CMK (cell line): ENCODE measurements around the gene BMPR1B.

Experiments
- DNase-seq: peaks from one replicate; pipeline ENCODE4 v3.0.0-alpha.2; 2010; ENCODE audit warnings: low read depth

BMPR1B gene

DNA sequence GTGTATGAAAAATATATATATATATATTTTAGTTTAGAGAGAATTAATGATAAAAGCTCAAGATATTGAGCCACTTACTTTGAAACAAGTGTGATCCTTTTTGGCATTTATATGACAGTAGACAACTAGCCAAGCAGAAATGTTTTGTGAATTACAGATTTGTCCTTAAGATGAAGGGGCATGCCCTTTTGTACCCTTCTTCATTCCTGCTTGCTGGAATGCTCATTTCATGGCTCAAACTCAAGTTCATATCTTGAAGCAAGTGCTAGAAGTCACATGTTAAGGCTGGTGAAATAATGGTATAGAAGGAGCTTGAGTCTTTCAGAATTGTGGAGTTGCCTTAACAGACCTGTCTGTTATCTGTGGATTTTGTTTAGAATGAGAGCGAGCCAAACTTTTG lies 203.0 kb downstream of the BMPR1B start:
- DNase-seq, result no peak

DNA sequence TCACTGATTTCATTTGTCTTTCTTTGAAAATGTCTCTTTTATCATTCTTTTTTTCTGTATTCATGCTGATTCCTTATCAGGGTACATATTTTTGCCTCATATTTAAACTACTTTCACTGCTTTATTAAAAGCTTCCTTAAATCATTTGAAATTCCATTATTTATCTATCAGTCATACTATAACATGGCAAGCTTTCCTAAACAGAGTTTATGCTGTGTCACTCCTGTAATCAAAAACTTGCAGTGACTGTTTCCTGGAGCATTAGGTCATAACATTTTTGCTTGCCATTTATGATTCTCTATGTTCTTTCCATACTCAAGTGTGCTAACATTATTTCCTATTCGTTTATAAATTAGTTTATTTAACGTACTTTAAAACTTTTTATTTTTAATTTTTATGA lies 203.7 kb downstream of the BMPR1B start:
- no peak for DNase-seq

- DNase-seq, result no peak
Observed at GRCh38 chr4:94962484-94962883, 204.7 kb downstream of the BMPR1B start.

GRCh38 chr4:94965852-94966251 lies 208.1 kb downstream of the BMPR1B start:
- no peak for DNase-seq

- no peak for DNase-seq
Observed at GRCh38 chr4:94968493-94968892, 210.7 kb downstream of the BMPR1B start.

- no peak for DNase-seq
Observed at GRCh38 chr4:94970650-94971049, 212.9 kb downstream of the BMPR1B start.

DNA sequence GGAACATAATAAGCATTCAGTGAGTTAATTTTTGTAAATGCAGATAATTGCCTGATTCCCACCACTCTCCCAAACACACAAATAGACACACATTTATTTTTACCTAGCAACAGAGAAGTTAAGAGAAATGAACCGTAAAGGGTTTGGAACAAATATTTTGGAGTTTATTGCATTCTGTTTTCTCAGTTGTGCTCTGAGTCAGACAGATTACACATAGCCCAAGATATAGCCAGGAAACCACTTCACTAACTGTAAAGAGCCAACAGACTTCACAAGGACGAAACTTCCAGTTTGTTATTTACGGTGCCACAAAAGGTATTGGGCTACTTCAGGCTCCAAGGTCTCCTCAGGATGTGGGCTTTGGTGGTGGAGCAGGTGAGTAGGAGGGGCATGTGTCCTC lies 217.0 kb downstream of the BMPR1B start:
- no peak for DNase-seq

DNA sequence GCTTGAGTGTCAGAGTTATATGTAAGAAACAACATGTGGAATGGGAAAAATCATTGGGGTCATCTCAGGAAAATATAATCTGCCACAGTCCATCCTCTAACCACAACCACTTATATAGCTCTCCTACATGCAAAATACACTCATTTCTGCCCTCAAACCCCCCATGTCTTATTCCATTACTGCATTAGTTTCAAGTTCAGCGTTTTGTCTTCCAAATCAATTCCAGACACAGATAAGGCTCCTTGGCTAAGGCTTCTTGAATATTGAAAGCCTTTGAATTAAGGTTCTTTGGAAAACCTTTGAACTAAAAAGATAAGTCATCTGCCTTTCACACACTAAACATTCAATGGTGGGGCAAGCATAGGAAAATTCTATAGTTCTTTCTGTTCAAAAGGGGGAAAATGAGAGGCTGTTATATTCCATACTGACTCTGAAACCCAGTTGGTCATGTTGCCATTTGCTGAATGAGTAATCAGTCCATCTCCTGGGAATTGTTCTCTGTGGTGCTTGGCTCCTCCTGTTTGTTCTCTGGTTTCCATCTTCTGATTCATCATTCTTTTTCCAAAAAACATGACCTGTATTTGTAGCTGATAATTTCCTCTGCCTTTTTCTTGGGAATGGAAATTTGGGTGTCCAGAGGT lies 218.7 kb downstream of the BMPR1B start:
- no peak for DNase-seq

- no peak for DNase-seq
Observed at GRCh38 chr4:94978904-94979303, 221.1 kb downstream of the BMPR1B start.

DNA sequence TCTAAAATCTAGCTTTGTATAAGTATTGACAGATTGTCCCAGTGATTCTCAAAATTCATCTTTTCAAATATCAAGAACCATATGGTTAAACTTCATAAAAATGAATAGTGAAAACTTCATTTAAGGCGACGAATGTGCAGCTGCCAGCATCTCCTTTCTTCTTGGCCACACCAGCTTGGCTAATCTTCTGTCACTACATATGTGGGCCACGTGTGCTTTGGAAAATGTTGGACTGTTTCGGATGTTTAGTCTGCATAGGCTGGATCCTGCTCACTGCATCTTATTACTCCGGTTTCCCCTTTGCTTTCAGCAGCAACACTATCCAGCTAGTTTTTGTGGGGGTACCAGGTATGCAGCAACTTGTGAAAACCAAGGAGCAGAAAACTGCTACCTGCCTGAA lies 221.9 kb downstream of the BMPR1B start:
- DNase-seq, result no peak

- DNase-seq, result no peak
Observed at GRCh38 chr4:94995684-94996394, 238.1 kb downstream of the BMPR1B start.

DNA sequence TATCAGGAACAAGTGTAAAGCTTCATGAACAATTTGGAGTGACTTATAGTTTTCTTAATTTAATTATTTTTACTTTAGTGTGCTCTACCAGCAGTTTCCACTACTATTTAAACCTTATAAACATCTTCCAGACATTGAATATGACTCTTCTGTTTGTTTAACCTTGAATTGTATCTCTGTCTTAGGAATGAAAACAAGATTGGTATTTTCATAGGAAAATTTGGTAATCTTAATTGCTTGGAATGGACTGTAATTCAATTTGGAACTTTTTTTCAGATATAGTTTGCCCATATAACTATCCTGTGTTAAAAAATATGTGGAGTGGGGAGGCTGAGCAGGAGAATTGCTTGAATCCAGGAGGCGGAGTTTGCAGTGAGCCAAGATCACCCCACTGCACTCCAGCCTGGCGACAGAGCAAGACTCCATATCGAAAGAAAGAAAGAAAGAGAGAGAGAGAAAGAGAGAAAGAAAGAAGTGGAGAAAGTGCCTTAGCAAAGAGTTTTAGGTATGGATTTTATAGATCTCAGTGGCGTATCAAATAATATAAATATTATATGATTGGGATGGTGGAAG lies 242.4 kb downstream of the BMPR1B start:
- no peak for DNase-seq

DNA sequence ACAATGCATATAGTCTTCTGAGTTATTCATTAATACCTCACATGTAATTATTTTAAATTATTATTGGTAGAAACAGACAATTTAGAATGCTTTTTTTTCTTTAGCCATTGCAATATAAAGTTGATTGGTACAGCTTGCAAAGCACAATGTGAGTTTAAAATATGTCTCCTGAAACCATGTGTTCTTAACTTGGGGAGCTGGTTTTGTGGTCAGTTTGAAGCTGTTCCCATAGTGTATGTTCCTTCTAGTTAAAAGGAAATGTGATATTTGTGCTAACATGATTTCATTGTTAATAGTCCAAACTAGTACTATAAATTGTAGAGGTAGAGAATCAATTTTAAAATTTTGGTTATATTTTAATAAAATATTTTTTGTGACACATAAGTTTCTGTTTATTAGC lies 247.2 kb downstream of the BMPR1B start:
- DNase-seq, result no peak

DNA sequence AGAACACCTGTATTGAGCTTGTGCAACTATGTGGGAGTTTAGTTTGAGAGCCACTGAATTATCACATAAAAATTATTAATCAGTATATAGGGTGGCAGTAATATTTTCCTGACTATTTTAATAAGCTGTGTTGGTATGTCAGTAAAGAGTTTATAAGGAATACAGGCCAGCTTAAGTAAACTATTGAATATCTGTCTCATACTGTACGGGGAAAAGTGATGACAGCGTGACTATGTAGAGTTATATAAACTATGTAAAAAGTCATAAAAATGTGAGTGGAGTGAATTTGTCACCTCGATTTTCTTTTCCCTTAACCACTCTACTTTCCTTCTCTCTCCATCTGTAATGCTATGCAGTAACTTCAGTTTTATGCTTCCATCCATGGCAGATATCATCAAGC lies 250.2 kb downstream of the BMPR1B start:
- DNase-seq, result no peak

GRCh38 chr4:95013236-95013635 lies 255.5 kb downstream of the BMPR1B start:
- no peak for DNase-seq

DNA sequence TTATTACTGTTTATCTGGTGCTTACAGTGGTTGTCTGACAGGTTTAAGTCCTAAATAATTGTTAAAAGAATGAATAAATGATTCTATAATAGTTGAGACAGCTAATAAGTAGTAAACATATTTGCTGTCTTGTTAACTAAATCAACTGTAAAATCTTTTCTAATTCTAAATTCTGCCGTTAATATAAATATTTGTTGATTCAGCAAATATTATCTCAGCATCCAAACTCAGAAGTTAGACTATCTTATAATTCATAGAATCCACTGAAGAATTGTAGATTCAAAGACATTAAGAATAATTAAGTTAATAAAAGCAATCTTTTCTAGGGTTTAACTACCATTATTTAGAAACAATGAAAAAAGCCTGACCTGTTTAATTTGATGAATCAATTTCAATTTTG lies 256.3 kb downstream of the BMPR1B start:
- DNase-seq, result no peak

GRCh38 chr4:95017305-95018064 lies 259.7 kb downstream of the BMPR1B start:
- DNase-seq, result no peak

DNA sequence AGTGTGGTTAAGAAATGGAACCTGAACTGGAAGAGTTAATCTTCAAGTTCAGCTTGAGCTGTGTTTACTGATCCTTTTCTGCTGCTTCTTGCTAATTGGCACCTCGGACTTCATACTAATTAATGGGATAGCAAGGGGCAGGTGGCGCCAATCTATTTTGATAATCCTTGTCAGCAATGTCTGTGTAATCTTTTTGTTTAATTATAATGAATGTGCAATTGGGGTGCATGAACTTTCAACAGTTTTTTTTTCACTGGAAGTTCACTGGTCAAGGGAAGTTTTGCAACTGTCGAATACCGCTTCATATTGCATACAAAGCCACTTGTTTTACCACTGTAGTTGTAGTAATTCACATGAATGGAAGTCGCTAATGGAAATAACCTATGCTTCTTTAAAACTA lies 261.0 kb downstream of the BMPR1B start:
- DNase-seq, result no peak

- DNase-seq, result no peak
Observed at GRCh38 chr4:95020521-95020920, 262.8 kb downstream of the BMPR1B start.

- no peak for DNase-seq
Observed at GRCh38 chr4:95021099-95021498, 263.3 kb downstream of the BMPR1B start.

DNA sequence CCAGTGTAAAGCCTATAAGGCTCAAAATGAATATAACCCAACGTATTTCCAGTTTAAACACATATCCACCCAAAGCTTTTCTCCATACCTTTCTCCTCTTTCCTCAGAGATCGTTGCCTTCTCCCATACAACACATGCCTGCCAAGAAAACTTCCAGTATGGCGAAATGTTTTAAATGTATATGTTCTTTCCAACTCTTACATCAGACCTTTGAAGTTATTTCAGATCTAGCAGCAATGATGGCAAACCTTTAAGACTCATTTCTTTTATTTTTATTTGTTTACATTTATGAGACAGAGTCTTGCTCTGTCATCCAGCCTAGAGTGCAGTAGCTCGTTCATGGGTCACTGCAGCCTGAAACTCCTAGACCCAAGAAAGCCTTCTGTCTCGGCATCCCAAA lies 265.4 kb downstream of the BMPR1B start:
- DNase-seq, result no peak

DNA sequence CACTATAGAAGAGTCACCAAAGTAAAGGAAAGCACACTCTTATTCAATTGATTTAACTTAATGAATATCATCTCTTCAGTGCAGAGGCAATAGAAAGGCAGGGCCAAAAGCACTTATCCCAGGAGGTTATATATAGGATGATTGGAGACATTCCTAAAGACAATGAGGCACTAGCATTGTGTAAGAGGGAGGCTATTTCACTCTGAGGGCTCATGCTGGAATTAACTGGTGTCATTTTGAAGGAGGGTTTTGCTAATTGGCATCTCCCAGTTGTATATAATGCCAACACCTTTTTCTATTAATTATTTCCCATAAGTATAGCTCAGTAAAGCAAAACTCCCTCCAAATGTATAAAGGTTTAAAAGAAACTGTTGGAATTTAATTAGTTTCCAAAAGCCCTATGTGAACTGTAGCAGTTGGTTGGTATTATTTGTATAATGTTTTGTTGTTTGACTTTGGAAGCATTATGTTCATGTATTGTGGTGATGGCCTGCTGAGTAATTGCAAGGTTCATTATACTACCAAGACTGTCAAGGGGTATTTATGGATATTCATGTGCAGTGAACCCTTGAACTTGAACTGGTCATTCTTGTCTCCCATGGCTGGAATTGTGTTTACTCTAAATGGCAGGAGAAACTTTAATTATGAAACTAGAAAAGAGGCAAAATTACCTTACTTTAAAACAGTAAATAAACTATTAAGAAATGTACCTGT lies 270.3 kb downstream of the BMPR1B start:
- no peak for DNase-seq
